Muscle of back (tissue), 11 donors: ENCODE results near the gene HSF5. TPM values are rescaled to one million over a fixed set of nuclear protein-coding genes. Genes with fewer than 3 reads are reported as not detected.
"Not testable (repeated sequence)": the region's sequence is repeated elsewhere in the genome, so short reads cannot be mapped to it uniquely, and the experiment has no call there.

Experiments
- DNase-seq, 3 donors: peaks; one replicate each; pipeline versions ENCODE4 v3.0.0 to v3.0.0-alpha.2; 2013
- polyA plus RNA-seq, 10 donors: library from polyadenylated mRNA; unstranded; fragments of 120-200 nt; gene quantifications; one replicate each; pipeline ENCODE4 v1.2.1, GENCODE V29; 2013; ENCODE audit not compliant: insufficient read length in 10 of 10

Gene HSF5
- polyA plus RNA-seq, 10 donors, result 0.05 to 0.25 (median 0.14) TPM

DNA sequence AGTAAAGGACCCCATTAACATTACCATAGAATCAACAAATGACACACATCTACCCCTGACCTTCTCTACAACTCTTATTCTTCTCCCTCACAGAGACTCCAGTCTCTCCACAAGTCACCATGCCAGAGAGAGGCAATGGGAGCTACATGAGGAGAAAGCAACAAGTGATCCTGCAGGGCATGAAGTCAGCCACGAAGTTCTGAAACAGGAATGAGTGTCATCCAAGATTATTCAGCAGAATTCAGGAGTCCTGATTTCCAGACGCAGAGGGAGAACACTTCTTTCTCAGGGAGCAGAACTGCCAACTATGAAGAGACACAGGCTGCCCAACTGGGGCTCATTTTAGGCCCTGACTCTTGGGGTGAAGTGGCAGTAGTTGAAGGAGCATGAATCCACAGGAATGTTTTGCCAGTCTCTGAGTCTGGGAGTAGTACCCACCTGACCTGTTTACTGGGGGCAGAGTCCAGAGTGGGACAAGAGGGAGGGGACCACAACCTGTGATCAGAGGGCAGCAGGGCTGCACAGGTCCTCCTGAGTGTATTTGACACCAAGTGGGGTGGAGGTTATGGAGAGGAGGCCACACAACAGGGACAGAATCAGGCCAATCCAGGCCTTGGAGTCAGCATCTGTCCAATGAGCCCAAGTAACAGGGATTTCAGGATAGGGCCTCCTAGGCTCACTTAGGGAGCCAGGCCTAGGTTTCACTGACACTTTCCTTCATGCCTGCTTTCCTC is 28.6 kb upstream of the HSF5 start:
- no peak for DNase-seq

DNA sequence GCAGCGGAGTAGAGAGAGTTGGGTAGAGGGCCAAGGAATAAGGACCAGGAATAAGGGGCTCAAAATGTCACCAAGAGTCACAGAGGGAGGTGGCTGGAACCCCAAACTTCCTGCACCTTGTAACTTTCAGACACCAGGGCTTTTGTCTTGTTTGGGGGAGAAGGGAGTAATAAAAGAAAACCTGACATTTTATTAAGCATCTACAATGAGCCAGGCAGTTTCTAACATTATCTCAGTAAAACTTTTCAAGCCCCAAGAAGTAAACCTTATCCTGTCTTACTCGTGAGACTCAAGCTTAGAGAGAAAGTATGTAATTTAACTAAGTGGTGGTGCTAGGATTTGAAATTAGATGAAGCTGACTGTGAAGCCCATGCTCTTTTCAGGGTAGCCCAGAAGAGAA is 27.1 kb upstream of the HSF5 start:
- DNase-seq, result no peak

DNA sequence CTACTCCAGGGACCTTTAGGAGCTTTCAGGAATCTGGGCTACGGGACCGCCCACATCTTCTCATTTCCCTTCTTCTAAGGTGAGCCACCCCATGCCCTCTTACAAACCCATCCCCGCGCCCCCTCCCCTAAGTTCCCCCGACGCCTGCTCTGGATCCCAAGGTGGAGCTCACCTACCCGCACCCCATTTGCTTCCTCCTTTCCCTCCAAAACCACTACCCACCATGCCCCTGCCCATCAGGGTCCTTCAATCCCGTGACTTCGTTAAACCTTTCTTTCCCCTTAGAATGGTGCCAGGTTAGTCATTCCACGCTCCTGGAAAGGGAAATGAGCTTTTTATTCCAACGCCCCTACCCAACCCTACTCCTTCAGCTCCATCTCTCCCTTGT is 26.6 kb upstream of the HSF5 start:
- no peak for DNase-seq

DNA sequence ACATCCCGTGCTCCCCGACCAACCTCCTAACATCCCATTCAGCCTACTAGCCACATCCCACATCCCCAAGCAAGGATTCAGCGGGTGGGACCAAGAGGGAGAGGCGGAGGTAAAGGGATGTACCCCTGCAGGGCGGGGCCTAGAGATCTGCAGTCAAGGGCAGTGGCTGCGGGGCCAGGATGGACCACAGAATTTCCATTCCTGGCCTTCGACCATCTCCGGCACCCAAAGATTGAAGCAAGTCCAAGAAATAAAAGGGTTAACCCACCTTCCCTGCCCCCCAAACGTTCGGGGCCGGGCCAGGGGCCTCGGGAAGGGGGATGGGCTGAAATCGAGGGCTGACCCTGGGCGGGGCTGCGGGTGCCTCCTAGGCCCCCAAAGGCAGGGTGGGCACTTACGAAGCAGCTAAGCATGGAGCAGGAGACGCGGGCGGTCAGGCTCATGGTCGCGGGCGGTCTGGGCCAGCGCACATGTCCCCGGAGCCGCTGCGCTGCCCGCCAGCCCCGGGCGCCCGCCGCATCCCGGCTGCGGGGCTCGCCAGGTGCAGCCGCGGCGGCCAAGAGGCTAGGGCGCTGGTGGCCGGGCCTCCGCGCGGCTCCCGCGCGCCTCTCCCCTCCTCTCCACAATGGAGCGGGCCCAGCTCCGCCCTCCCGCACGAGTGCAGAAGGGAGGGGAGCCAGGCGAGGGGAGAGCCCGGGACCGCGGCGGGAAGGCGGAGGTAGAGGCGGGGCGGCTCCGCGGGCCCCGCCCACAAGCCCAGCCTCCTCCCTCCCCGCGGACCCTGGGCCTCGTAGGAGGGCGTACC is 26.0 kb upstream of the HSF5 start, which contains the start of gene MTMR4:
MTMR4 (minus strand) TSS at position 674 of the 805 bp plus-strand sequence; CDS start at position 443, 231 bp downstream.
- peak; percentile 80 to 91 (median 88) for DNase-seq

DNA sequence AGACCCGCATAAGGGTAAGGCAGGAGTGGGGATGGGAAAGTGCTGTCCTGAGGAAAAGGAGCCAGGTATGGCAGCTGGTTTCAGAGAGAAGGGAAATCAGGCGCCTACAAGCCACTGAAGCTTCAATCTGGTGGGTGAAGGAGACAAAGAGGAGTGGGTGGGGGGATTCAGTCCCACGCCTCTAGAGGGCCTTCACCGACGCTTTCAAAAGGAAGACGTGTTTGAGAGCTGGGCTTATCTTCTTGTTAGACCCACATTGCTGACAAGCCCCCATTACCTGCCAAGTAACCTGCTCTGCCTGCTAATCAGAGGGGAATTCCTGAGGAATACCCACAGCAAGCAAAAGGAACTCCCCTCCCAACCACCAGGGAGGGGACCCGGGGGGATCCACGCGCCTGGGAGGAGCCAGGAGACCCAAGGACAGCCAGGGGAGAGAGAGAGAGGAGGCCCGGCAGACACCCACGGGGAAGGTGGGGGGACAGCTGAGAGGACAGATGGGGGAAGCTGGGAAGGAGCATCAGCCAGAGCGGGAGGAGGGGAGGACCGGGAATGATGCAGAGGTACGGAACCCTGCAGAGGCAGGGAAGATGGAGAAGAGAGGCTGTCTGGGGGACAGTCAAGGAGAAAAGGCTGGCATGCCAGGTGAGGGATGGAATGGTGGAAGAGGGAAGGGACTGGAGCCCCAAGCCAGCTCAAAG is 25.2 kb upstream of the HSF5 start:
- DNase-seq, result no peak

DNA sequence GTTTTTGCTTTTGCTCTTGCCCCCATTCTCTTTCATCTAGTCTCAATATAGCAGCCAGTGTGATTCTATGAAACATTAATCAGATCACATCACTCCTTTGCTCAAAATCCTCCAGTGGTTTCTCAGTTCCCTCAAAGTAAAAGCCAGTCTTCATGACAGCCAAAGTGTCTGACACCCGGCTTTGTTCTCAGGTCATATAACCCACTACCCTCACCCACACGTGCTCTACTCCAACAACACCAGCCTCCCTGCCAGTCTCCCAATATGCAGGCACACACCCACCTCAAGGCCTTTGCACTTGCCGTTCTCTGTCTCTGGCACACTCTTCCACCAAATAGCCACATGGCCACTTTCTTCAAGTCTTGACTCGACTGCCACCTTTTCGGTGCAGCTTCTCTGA is 21.9 kb upstream of the HSF5 start:
- no peak for DNase-seq

DNA sequence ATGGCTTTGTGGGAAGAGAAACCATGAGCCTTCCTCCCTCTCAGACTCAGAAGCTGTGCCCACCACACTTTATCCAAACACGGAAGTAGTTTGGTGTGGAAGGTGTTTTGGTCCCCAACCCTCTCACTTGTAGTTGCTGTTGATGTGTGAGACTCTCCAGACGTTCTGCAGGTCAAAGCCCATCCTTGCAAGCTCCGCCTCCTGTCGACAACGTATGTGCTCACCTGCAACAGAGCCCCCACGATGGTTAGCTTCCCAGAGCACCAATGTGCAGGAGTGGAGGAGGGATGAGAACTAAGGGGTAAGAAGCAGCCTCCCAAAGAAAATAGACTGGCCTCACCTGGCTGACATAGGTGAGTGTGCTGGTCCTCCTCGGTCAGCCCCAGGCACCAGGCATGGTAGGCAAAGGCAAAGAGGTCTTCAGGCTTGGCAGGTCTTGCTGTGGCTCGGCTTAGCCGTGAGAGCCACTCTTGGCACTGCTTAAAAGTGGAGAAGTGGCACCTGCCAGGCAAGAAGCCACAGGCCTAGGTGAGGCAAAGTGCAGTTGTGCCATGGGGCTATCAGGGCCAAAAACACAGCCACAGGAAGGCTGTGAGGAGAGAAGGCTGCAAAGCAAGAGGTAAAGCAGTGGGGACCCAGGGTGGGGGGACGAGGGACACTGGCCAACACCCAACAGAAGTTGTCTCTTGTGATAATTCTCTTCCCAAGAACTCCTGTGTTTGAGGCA is 20.3 kb upstream of the HSF5 start:
- no peak for DNase-seq

DNA sequence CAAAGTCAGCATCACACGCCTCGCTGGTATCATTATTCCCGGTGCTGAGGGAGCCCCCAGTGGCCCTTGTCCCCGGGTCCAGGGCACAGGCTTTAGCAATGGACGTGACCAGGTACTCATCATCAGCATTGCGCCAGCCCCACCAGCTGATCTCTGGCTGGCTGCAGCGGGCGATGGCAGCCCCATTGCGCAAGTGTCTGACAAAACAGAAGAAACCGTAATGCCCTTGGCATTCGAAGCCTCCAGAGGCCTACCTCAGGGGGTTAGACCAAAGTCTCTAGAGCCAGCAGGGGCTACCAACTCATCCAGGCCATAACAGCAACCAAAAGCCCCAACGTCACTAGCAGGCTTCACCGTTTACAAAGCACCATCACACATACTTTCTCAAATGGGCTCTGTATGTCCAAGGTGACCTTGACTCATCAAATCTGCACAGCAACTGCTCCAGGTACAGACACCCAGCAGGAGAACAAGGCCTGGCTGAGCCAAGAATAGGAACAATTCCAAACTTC is 19.0 kb upstream of the HSF5 start:
- no peak for DNase-seq

DNA sequence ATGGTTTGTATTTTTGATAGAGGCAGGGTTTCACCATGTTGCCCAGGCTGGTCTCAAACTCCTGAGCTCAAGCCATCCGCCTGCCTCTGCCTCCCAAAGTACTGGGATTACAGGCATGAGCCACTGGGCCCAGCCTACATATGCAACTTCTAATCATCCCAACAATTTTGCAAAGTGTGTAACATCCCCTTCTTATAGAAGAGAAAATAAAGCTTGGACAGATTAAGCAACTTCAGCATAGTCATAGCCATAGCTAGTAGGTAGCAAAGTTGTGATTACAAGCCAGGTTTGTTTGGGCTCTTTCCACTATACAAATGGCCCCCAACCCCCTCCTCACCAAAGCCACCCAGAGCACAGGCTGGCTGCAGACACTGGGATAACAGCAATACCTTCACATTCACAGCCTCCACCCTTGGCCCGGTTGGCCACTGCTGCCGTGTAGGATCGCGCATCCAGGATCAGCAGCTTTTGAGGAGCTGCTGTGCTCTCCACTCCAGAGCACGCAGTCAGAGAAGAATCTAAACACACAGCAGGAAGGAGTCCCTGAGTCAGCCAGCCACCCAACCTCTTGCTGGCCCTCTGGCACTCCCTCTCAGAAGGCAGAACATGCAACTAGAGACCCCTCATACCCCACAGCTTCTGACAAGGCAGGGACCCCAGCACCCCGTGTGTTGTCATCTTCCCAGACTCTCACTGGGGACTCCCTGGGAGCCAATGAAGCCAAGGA is 18.3 kb upstream of the HSF5 start:
- no peak for DNase-seq

DNA sequence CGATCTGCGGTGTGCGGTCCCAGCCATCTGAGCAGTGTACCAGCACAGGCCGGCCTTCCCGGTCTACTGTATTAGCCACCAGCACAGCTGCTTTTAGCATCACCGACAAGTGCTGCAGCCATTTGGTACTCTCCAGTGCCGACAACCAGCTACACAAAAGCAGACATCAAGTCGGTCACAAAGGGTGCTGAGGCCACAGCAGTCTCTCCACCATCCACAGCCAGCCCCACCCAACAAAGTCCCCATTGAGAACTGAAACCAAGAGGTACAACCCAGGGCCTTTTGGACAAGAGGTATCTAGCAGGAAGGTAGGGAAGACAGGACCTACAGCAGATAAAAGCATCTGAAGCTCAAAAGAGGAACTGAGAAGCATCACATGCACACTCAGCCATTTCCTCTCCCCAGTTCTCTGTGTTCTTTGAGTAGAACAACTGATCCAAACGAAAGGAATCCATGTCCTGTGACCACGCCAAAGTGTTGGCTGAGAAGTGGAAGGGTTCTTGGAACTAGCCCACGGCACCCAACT is 16.7 kb upstream of the HSF5 start:
- DNase-seq, result no peak

DNA sequence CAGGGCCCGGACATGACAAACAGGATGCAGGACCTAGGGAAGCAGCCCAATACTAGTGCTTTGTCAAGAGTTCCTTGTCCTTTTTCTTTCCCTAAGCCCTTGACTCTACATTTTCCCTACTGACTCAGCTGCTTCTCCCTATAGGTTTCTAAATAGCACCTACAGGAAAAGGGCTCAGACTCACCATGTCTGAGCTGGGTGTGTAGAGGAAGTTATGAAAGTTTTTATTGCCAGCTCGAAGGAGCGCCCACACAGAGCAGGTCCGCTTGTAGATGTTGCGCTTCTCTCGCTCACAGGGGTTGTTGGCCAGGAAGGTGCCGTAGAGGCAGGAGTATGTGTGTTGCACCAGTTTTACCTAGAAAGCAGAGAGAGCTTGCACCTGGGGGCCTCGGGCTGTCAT is 15.7 kb upstream of the HSF5 start:
- no peak for DNase-seq

DNA sequence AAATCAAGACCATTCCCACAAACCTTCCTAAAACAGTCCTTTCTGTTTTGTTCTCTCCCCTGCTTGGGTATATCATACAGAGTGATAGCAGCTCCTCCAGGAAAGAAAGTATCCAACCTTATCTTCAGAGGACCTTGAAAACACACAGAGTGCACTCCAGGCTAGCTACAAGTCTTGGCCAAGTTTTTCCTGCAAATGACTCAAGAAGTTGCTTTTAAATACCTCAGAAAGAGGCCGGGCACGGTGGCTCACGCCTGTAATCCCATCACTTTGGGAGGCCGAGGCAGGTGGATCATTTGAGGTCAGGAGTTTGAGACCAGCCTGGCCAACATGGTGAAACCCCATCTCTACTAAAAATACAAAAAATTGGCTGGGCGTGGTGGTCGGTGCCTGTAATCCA is 14.9 kb upstream of the HSF5 start:
- DNase-seq, result not testable (repeated sequence)

DNA sequence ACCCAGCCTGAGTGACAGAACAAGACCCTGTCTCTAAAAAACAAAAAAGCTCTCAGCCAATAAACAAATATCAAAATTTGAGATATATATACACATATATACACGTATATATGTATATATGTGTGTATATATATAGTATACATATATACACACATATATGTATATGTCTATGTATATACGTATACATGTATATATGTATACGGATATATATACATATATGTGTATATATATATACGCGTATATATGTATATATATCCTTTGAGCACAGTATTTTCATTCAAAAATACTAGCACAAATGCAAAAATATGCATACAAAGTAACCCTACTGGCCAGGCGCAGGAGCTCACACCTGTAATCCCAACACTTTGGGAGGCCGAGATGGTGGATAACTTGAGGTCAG is 13.2 kb upstream of the HSF5 start:
- DNase-seq, result no peak

DNA sequence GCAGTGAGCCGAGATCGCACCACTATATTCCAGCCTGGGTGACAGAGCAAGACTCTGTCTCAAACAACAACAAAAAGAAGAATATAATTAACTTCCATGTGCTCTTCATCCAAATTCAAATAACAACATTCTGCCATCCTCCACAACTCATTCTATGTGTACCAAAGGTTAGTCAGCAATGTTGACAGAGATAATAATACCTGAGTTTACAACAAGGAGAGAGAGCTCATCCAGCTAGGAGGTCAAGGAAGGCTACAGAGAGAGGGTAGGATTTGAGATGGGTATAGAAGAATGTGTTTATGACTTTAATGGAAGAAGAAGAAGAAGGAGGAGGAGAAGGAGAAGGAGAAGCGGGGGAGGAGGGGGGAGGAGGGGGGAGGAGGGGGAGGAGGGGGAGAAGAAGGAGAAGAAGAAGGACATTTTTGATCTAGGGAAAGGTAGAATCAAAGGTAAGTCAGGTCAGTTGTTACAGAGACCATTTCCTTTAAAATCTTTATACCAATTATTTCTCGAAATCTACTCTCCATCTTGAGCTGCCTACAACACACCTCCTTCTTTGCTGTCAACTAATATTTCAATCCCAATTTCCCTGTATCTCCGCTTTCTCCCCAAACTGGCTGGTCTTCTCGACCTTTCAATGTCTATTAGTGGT is 10.1 kb upstream of the HSF5 start:
- DNase-seq, result no peak

DNA sequence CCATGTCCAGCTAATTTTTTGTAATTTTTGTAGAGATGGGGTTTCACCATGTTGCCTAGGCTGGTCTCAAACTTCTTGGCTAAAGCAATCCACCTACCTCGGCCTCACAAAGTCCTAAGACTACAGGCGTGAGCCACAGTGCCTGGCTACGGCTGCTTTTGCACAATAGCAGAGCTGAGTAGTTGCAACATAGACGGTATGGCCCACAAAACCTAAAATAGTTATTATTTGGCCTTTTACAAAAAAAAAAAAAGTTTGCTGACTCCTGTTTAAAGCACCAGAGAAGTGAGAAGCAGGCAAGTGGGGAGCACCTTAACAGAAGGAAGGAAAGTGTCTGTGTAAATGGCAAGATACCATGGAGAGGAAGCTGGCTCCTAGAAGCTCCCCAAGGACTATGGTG is 5.3 kb upstream of the HSF5 start:
- DNase-seq, result no peak

DNA sequence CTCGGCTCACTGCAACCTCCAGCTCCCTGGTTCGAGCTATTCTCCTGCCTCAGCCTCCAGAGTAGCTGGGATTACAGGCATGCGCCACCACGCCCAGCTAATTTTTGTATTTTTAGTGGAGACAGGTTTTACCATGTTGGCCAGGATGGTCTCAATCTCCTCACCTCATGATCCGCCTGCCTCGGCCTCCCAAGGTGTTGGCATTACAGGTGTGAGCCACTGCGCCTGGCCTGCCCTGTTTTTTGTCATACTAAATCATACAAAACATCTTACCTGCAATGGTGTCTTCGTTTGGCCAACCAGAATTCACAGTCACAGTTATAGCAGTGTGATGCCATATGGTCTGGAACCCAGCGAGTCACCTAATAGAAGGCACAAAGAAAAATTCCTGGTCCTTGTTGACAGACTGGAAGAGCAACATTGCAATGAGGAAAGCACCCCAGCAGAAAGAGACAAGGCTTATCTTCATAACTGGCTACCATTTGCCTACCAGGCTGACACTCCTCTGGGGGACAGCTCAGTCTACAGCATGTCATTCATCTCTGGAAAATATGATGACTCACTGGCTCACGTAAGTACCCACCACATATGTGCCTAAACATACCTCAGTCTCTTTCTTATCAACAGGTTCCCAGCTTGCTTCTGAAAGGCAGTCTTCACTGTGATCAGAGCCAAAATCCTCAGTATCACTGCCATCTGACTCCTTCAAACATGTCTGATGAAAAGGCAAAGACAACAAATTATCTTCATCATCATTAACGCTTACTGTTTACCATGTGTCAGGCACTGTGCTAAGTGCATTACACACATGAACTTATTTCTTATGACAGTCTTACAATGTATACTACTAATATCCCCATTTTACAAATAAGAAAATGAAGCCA is 4.3 kb upstream of the HSF5 start:
- no peak for DNase-seq

DNA sequence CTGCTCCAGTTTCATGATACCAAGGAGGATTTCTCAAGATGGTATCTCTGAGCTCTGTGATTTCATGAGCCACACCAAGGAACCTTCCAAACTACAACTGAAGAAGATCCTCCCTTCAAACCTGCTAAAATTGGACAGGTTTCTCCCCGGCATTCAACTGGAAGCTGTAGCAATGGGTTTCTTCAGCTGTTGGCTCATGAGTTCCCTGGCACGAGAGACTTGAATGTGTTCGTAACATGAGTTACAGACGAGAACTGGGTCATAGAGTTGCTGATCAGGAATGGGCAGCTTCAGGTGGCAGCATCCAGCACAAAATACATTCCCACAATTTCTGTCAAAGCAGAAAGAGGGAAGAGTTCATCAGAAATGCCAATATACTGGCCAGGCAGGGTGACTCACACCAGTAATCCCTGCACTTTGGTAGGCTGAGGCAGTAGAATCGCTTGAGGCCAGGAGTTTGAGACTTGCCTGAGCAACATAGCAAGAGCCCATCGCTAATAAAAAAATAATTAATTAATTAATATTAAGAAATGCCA is 3.4 kb upstream of the HSF5 start:
- DNase-seq, result no peak

DNA sequence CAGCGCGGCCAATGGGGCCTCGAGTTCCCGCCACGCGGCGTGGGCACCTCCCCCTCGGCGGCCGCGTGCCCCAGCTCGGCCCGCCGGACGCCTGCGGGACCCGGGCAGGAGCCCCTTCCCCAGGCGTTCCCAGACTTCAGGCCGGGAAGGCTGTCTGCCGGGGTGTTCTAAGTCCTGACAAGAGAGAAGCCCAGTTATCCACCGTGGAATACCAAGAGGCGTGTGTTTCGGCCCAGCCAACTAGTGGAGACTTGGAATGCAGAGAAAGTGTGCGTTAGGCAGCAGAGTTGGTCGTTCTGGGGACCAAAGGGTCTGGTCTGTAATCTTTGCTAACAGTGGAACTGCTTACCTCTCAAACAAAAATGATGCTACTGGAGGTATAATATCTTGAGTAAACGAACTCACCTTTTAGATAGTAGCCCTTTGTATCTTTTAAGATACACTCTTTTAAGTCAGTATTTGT is 251 bp upstream of the HSF5 start:
- DNase-seq, result no peak

DNA sequence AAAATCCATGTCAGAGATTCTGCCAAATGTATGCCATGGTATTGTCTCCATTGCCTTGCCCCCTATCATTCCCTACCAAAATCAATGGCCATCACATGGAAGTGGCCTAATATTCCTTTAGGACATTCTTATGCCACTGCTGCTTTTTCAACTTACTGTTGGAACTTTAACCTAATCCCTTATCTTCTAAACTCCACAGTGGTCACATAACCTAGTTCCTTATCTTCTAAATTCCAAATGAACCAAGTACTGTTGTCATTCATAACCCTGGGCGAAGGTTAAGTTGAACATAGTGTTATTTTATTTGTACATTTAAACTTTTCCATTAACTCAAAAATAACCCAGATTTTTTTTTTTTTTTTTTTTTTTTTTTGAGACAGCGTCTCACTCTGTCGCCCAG is 3.6 kb downstream of the HSF5 start:
- DNase-seq, result no peak
